ENCODE results near the gene SNX13.

- TF ChIP-seq CTCF (conservative IDR thresholded peaks at IDR 0.05; ENCODE audit: low read depth, low read length): no peak
- TF ChIP-seq POLR2A (IDR thresholded peaks at IDR 0.05; ENCODE audit: low read depth, low read length): no peak
- no peak for TF ChIP-seq USF2 (IDR thresholded peaks at IDR 0.05; ENCODE audit: low read depth, low read length)
Observed at GRCh38 chr7:17741426-17741825, 198.9 kb downstream of the SNX13 start.
